PFSK-1 (cell line): ENCODE measurements around the gene PDZD11. TPM values are rescaled to one million over a fixed set of nuclear protein-coding genes. Genes with fewer than 3 reads are reported as not detected.

Experiments used
- FOXP2 ChIP-seq: optimal IDR thresholded peaks from 2 replicates; pipeline ENCODE3; 2011; ENCODE audit warnings: borderline replicate concordance, control low read depth, inconsistent platforms; ENCODE audit not compliant: insufficient read depth; ENCODE audit errors: extremely low read length, extremely low read depth
- POLR2AphosphoS5 ChIP-seq: IDR thresholded peaks from 2 replicates; pipeline ENCODE4 v1.6.1; 2012; ENCODE audit warnings: low read depth, mild to moderate bottlenecking, control low read depth, low read length, moderate library complexity
- REST ChIP-seq, 2 experiments: IDR thresholded peaks; 2 replicates each; pipeline versions ENCODE4 v1.6.1 to v1.8.0; 2011 to 2012; ENCODE audit warnings: low read depth in 2 of 2, low read length in 2 of 2, control low read depth in 1 of 2, inconsistent platforms in 1 of 2, mild to moderate bottlenecking in 1 of 2, moderate library complexity in 1 of 2; ENCODE audit not compliant: insufficient read depth in 1 of 2
- SIN3A ChIP-seq: IDR thresholded peaks from 2 replicates; pipeline ENCODE4 v1.6.1; 2012; ENCODE audit warnings: mild to moderate bottlenecking, low read length, moderate library complexity, borderline replicate concordance; ENCODE audit not compliant: insufficient read depth
- TAF1 ChIP-seq: IDR thresholded peaks from 2 replicates; pipeline ENCODE4 v1.6.1; 2012; ENCODE audit warnings: low read length, control low read depth, borderline replicate concordance; ENCODE audit not compliant: insufficient read depth
- polyA plus RNA-seq: library from polyadenylated mRNA; unstranded; fragments of >200 nt; gene quantifications from one replicate; pipeline ENCODE4 v1.2.1, GENCODE V29; 2012; ENCODE audit warnings: low read depth, missing spikeins; ENCODE audit not compliant: insufficient read length

The PDZD11 gene
- 34.5 TPM for polyA plus RNA-seq

- no peak for TF ChIP-seq REST (IDR thresholded peaks at IDR 0.05; ENCODE audit: insufficient read depth in 1 of 2, low read depth in 2 of 2, low read length in 2 of 2)
- TF ChIP-seq FOXP2, result peak; percentile 43
- TF ChIP-seq SIN3A, result 0 out of 2 replicates have a peak, but pooled peaks have one; percentile 76
- peak; percentile 60; the same call in 1 of the 2 replicates for TF ChIP-seq TAF1
- TF ChIP-seq POLR2AphosphoS5, result peak; percentile 79
Observed at GRCh38 chrX:70289793-70290770, at the start of gene PDZD11, which contains the start of gene KIF4A. Gene PDZD11 (minus strand): TSS chrX:70289927. CDS start chrX:70289341, 586 bp downstream. Gene KIF4A (plus strand): TSS chrX:70290104. CDS start chrX:70290459, 355 bp downstream.

GRCh38 chrX:70338290-70338689 lies 48.6 kb upstream of the PDZD11 start:
- no peak for TF ChIP-seq REST (IDR thresholded peaks at IDR 0.05; ENCODE audit: insufficient read depth in 1 of 2, low read depth in 2 of 2, low read length in 2 of 2)
- no peak for TF ChIP-seq SIN3A
- no peak for TF ChIP-seq FOXP2
- no peak for TF ChIP-seq TAF1
- TF ChIP-seq POLR2AphosphoS5, result no peak

DNA sequence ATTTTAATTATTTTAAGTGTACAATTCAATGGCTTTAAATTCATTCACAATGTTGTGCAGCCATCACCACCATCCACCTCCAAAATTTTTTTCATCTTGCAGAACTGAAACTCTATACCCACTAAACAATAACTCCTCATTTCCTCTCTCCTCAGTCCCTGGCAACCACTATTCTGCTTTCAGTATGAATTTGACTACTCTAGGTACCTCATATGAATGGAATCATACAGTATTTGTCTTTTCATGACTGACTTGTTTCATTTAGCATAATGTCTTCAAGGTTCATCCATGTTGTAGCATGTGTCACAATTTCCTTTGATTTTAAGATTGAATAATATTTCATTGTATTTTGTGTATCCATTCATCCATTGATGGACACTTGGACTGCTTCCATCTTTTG lies 47.0 kb upstream of the PDZD11 start:
- TF ChIP-seq SIN3A, result no peak
- no peak for TF ChIP-seq REST (IDR thresholded peaks at IDR 0.05; ENCODE audit: insufficient read depth in 1 of 2, low read depth in 2 of 2, low read length in 2 of 2)
- no peak for TF ChIP-seq TAF1
- TF ChIP-seq POLR2AphosphoS5, result no peak
- TF ChIP-seq FOXP2, result no peak

- TF ChIP-seq POLR2AphosphoS5 (no peak), SIN3A (no peak), FOXP2 (no peak), REST (IDR thresholded peaks at IDR 0.05; ENCODE audit: insufficient read depth in 1 of 2, low read depth in 2 of 2, low read length in 2 of 2) (no peak), TAF1 (no peak)
Observed at GRCh38 chrX:70332600-70332999, 42.9 kb upstream of the PDZD11 start.

DNA sequence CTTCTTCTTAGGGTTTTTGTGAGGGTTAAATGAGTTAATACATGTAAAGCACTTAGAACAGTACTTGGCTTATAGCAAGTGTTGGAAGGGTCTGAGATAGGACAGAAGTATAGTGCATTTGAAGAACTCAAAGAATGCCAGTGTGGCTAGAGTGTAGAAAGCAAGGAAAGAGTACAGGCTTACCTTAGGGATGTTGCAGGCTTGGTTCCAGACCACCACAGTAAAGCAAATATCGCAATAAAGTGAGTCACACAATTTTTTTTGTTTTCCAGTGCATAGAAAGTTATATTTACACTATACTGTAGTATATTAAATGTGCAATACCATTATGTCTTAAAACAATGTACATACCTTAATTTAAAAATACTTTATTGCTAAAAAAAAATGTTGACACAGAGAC lies 41.4 kb upstream of the PDZD11 start:
- TF ChIP-seq TAF1 (no peak), POLR2AphosphoS5 (no peak), REST (IDR thresholded peaks at IDR 0.05; ENCODE audit: insufficient read depth in 1 of 2, low read depth in 2 of 2, low read length in 2 of 2) (no peak), FOXP2 (no peak), SIN3A (no peak)
